Amygdala (tissue), 56 donors: ENCODE measurements around the gene VIPR2.

Experiments used
- DNase-seq, 56 donors: peaks; one replicate each; lab custom pipeline; 2025; lab: John Stamatoyannopoulos, UW

Gene VIPR2

DNA sequence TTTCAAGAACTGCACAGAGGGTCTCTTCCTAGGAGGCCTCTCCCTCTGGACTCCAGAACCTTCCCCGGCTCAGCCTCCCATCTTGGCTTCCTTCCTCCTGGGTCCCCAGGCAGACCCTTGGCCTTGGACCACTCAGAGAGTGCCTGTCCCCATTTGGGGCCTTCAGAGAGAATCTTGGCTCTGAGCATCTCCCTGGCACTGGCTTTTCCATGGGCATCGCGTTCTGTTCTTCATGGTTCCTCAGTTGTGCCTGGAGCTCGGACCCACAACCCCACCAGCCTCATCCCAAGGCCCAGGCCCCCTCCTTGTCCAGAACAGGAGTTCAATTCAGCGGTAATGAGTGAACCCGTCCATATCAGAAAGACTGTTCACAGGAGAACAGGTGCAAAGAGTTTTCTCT is 73.4 kb downstream of the VIPR2 start:
- no peak for DNase-seq

- DNase-seq = no peak
These were observed 74.1 kb downstream of the VIPR2 start for GRCh38 chr7:159070431-159071148.

GRCh38 chr7:159068893-159069448 is 75.7 kb downstream of the VIPR2 start:
- DNase-seq = no peak

- peak in 25 of 56 donors; percentile 10 to 76 (median 29) for DNase-seq
These were observed 76.2 kb downstream of the VIPR2 start for GRCh38 chr7:159068488-159068811.

GRCh38 chr7:159067576-159068487 is 76.8 kb downstream of the VIPR2 start:
- no peak for DNase-seq

DNA sequence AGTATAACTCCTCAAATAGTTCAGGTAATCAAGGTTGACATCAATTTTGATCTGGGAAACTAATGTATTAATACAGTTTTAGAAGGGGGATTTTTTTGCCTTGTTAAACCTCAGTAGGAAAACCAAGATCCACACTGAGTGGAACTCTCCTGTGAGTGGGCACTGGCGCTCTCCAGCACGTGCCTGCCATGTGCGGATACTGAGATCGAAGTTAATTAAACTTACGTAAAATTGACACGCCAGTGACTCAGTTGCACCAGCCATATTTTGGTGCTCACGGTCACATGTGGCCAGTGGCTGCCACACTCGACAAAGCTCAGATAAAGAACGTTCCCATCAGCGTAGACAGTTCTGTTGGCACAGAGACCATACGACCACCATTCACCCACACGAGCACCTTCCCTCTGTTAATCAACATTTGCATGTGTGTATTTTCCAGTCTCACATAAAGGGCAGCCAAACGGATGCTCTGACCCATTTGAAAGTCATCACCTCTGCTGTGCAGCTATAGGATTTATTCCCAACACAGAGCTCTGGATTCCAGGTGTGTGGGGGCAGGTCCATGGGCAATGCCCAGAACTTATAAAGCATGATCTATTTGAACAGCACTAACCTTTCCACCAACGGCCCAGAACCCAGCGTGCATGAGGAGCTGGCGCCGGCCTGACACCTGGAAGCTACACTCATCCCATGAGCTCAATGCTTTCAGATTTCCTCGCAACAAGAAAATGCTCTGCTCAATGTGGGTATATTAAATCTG is 77.7 kb downstream of the VIPR2 start:
- DNase-seq = no peak

DNA sequence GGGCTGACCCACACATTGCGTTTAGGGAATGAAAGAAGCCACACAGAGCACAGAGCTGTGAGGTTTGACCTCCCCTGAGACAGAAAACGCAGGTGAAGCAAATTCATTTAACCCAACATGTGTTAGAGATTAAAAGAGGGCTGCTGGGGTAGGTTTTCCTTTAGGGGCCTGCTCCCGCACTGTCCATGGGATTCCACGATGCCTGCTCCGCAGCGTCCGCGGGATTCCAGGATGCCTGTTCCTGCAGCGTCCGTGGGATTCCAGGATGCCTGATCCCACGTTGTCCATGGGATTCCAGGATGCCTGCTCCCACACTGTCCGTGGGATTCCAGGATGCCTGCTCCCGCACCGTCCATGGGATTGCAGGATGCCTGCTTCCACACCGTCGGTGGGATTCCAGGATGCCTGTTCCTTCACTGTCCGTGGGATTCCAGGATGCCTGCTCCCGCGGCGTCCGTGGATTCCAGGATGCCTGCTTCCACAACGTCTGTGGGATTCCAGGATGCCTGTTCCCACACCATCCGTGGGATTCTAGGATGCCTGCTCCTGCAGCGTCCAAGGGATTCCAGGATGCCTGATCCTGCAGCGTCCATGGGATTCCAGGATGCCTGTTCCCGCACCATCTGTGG is 78.7 kb downstream of the VIPR2 start:
- no peak for DNase-seq

GRCh38 chr7:159064816-159065510 is 79.7 kb downstream of the VIPR2 start:
- no peak for DNase-seq

- no peak for DNase-seq
These were observed 80.4 kb downstream of the VIPR2 start for GRCh38 chr7:159064121-159064815.

DNA sequence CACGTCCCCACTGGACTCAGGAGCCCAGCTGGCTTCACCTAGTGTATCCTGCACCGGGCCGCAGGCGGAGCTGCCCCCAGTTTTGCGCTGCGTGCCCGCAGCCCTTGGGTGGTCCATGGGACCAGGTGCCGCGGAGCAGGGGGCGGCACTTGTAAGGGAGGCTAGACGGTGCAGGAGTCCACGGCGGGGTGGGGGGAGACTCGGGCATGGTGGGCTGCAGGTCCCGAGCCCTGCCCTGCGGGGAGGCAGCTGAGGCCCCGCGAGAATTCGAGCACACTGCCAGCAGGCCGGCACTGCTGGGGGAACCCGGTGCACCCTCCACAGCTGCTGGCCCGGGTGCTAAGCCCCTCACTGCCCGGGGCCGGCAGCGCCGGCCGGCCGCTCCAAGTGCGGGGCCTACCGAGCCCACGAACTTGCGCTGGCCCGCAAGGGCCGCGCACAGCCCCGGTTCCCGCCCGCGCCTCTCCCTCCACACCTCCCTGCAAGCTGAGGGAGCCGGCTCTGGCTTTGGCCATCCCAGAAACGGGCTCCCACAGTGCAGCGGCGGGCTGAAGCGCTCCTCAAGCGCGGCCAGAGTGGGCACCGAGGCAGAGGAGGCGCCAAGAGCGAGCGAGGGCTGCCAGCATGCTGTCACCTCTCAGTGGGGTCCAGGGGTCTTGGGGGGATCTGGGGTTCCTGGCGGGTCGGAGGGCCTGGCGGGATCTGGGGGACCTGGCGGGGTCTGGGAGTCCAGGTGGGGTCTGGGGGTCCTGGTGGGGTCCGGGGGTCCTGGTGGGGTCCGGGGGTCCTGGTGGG is 81.4 kb downstream of the VIPR2 start:
- DNase-seq = no peak

GRCh38 chr7:159062569-159062968 is 82.1 kb downstream of the VIPR2 start:
- no peak for DNase-seq

DNA sequence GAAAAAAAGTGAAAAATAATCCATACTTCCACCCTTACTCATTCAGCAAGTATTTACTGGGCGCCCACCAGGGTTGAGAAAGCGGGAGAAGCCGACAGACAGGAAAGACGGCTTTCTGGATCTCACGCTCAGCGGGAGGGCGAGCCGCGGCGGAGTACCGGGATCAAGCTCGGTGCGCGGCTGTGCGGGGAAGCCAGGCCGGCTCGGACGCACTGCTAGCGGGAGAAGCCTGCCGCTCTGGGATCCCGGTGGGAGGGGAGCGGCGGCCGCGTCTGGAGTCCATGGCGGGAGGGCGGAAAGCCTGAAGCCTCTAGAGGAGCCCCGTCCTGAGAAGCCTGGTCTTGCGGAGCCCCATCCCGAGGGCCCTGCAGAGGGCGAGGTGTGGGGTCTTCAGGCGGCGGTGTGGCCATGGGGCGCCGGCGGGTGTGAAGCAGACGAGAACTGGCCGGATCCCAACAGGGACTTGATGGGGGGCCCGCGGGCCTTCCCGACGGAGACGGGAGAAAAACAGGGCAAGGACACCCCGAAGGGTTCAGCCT is 82.9 kb downstream of the VIPR2 start:
- no peak for DNase-seq

DNA sequence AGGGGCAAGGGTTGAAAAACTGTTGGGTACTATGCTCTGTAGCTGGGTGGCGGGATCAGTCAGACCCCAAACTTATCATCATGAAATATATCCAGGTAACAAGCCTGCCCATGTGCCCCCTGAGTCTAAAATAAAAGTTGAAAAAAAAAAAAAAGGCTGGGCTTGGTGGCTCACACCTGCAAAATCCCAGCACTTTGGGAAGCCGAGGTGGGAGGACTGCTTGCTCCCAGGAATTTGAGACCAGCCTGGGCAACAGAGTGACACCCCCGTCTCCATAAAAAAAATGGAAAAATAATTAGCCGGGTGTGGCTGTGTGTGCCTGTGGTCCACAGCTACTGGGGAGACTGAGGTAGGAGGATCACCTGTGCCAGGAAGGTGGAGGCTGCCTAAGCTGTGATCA is 83.5 kb downstream of the VIPR2 start:
- no peak for DNase-seq

- DNase-seq = no peak
These were observed 84.2 kb downstream of the VIPR2 start for GRCh38 chr7:159060440-159060839.

- no peak for DNase-seq
These were observed 85.0 kb downstream of the VIPR2 start for GRCh38 chr7:159059629-159060028.

- no peak for DNase-seq
These were observed 87.0 kb downstream of the VIPR2 start for GRCh38 chr7:159057647-159058046.

DNA sequence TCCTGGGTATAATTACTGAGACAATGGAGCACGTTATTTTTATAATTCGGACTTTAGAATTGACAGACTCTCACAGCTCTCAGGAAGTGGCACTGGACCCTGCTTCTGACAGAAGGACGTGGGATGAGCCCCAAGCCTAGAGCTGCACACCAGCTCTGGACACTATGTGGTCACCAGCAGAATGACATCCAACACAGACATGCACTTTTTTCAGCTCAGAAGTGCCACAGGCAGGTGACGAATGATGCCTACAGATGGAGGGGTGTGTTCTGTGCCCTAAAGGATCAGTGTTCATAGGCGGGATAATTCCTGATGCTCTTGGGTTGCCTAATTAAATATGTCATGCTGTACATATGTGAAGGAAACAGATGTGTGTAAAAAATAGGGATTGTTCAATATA is 87.9 kb downstream of the VIPR2 start:
- no peak for DNase-seq

DNA sequence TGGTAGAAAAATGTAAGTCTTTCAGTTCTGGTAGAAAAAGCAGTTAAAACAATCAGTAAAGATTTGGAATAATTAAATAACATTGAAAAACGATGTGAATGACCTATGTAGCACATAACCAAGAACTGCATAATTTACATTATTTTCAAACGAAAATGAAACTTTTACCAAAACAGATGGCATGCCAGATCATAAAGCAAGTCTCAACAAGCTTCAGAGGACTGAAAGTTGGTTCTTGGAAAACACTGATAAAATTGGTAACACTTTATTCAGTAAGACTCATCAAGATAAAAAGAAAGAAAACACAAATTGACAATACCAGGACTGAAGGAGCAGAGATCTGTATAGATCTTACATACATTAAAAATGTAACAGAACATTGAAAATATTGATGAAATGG is 92.8 kb downstream of the VIPR2 start:
- DNase-seq = no peak
